ENCODE results near the gene PIGB.

PIGB gene

GRCh38 chr15:55381595-55381994 lies 62.6 kb downstream of the PIGB start:
- no peak for ATAC-seq
- no peak for TF ChIP-seq ESRRG (CRISPR knock-in tag; IDR thresholded peaks at IDR 0.05)
- TF ChIP-seq PATZ1 (CRISPR knock-in tag; IDR thresholded peaks at IDR 0.05; ENCODE audit: borderline replicate concordance): no peak
- TF ChIP-seq POU6F1 (CRISPR knock-in tag; IDR thresholded peaks at IDR 0.05; ENCODE audit: borderline replicate concordance, low read depth): no peak
- no peak for TF ChIP-seq RARB (CRISPR knock-in tag; IDR thresholded peaks at IDR 0.05)
- no peak for TF ChIP-seq ZNF70 (CRISPR knock-in tag; IDR thresholded peaks at IDR 0.05)
- no peak for TF ChIP-seq ISL1 (CRISPR knock-in tag; IDR thresholded peaks at IDR 0.05)
- TF ChIP-seq PPARA (CRISPR knock-in tag; IDR thresholded peaks at IDR 0.05; ENCODE audit: borderline replicate concordance): no peak
- TF ChIP-seq SNAI2 (CRISPR knock-in tag; IDR thresholded peaks at IDR 0.05): no peak
- TF ChIP-seq, protein P1, sequence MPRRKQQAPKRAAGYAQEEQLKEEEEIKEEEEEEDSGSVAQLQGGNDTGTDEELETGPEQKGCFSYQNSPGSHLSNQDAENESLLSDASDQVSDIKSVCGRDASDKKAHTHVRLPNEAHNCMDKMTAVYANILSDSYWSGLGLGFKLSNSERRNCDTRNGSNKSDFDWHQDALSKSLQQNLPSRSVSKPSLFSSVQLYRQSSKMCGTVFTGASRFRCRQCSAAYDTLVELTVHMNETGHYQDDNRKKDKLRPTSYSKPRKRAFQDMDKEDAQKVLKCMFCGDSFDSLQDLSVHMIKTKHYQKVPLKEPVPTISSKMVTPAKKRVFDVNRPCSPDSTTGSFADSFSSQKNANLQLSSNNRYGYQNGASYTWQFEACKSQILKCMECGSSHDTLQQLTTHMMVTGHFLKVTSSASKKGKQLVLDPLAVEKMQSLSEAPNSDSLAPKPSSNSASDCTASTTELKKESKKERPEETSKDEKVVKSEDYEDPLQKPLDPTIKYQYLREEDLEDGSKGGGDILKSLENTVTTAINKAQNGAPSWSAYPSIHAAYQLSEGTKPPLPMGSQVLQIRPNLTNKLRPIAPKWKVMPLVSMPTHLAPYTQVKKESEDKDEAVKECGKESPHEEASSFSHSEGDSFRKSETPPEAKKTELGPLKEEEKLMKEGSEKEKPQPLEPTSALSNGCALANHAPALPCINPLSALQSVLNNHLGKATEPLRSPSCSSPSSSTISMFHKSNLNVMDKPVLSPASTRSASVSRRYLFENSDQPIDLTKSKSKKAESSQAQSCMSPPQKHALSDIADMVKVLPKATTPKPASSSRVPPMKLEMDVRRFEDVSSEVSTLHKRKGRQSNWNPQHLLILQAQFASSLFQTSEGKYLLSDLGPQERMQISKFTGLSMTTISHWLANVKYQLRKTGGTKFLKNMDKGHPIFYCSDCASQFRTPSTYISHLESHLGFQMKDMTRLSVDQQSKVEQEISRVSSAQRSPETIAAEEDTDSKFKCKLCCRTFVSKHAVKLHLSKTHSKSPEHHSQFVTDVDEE (CRISPR knock-in tag; IDR thresholded peaks at IDR 0.05): no peak
- TF ChIP-seq, protein P2, sequence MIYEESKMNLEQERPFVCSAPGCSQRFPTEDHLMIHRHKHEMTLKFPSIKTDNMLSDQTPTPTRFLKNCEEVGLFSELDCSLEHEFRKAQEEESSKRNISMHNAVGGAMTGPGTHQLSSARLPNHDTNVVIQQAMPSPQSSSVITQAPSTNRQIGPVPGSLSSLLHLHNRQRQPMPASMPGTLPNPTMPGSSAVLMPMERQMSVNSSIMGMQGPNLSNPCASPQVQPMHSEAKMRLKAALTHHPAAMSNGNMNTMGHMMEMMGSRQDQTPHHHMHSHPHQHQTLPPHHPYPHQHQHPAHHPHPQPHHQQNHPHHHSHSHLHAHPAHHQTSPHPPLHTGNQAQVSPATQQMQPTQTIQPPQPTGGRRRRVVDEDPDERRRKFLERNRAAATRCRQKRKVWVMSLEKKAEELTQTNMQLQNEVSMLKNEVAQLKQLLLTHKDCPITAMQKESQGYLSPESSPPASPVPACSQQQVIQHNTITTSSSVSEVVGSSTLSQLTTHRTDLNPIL (CRISPR knock-in tag; IDR thresholded peaks at IDR 0.05; ENCODE audit: low read depth): no peak
- no peak for TF ChIP-seq GLIS3 (CRISPR knock-in tag; IDR thresholded peaks at IDR 0.05)
- TF ChIP-seq TOX (CRISPR knock-in tag; IDR thresholded peaks at IDR 0.05; ENCODE audit: borderline replicate concordance): no peak
- TF ChIP-seq OSR1 (CRISPR knock-in tag; IDR thresholded peaks at IDR 0.05): no peak
- no peak for TF ChIP-seq CSDC2 (CRISPR knock-in tag; IDR thresholded peaks at IDR 0.05)
- TF ChIP-seq ZFP3 (CRISPR knock-in tag; IDR thresholded peaks at IDR 0.05): no peak

- ATAC-seq: no peak
These were observed 64.7 kb downstream of the PIGB start for GRCh38 chr15:55383687-55384086.

More at GRCh38 chr15:55383687-55384086, 64.7 kb downstream of the PIGB start:
- TF ChIP-seq POU6F1 (CRISPR knock-in tag; IDR thresholded peaks at IDR 0.05; ENCODE audit: borderline replicate concordance, low read depth): no peak
- no peak for TF ChIP-seq ZNF70 (CRISPR knock-in tag; IDR thresholded peaks at IDR 0.05)
- no peak for TF ChIP-seq TOX (CRISPR knock-in tag; IDR thresholded peaks at IDR 0.05; ENCODE audit: borderline replicate concordance)
- TF ChIP-seq GLIS3 (CRISPR knock-in tag; IDR thresholded peaks at IDR 0.05): no peak
- TF ChIP-seq PATZ1 (CRISPR knock-in tag; IDR thresholded peaks at IDR 0.05; ENCODE audit: borderline replicate concordance): no peak
- TF ChIP-seq ZFP30 (CRISPR knock-in tag; IDR thresholded peaks at IDR 0.05): no peak
- TF ChIP-seq OSR1 (CRISPR knock-in tag; IDR thresholded peaks at IDR 0.05): no peak
- no peak for TF ChIP-seq TCF4 (CRISPR knock-in tag; IDR thresholded peaks at IDR 0.05; ENCODE audit: borderline replicate concordance)
- no peak for TF ChIP-seq CSRNP3 (CRISPR knock-in tag; IDR thresholded peaks at IDR 0.05)
- no peak for TF ChIP-seq SNAI2 (CRISPR knock-in tag; IDR thresholded peaks at IDR 0.05)

Measured in SK-N-SH treated with all-trans-retinoic acid at 6 μM for 48 hours (cell line).